ENCODE data around the gene OSBPL10. TPM values are rescaled to one million over a fixed set of nuclear protein-coding genes. Genes with fewer than 3 reads are reported as not detected.
A peak's percentile ranks its signal among the peaks of the same experiment; 100 is the strongest.

The OSBPL10 gene
- total RNA-seq, 2 experiments from 2014 or later: 65.7 to 170 TPM

GRCh38 chr3:31634476-31634875 is 346.6 kb downstream of the OSBPL10 start:
- no peak overlapping the region for H3K4me2 ChIP-seq (ENCODE audit: low read length)
- no peaks in the 10 kb centered on the region for H3K4me1 ChIP-seq (ENCODE audit: insufficient read depth, low read length, poor library complexity, severe bottlenecking)
- no peaks in the 10 kb centered on the region for H3K9me2 ChIP-seq (ENCODE audit: insufficient read depth, low read length)
- ChIA-PET POLR2A (interaction anchor here (0.6 to 3.2 kb wide), 2 partner anchors 9 to 32 kb away, joined by 3 to 12 read pairs; no protein-coding TSS in a partner anchor), CTCF (ENCODE audit: unreplicated experiment) (no interaction called here)
- no peaks in the 10 kb centered on the region for H3K9me3 ChIP-seq (ENCODE audit: low read length)
- no peak overlapping the region for H2AFZ ChIP-seq (ENCODE audit: low read length)
- no peak overlapping the region for H3K27ac ChIP-seq (ENCODE audit: low read depth, low read length, poor library complexity, severe bottlenecking)
- no TSS peak for BruUV-seq (replicated peaks)
- H3K4me3 ChIP-seq (ENCODE audit: low read depth, low read length, poor library complexity, severe bottlenecking): no peak overlapping the region
- peaks cover 90% of the 10 kb centered on the region for H3K36me3 ChIP-seq (ENCODE audit: insufficient read depth, low read length)
- intact Hi-C loops (cut with micrococcal nuclease; ENCODE audit: unreplicated experiment): no loop called here
- no peak for DNase-seq (ENCODE audit: low spot score)
- H3K79me2 ChIP-seq (ENCODE audit: insufficient read depth, low read depth, low read length): no peaks in the 10 kb centered on the region
- TF ChIP-seq CTCF (conservative IDR thresholded peaks at IDR 0.05; ENCODE audit: low read length) (no peak), EZH2phosphoT487 (IDR thresholded peaks at IDR 0.05; ENCODE audit: borderline replicate concordance, low read depth, low read length) (no peak)
- no peaks in the 10 kb centered on the region for H4K20me1 ChIP-seq (ENCODE audit: insufficient read depth, low read length)

GRCh38 chr3:31629054-31629453 is 352.0 kb downstream of the OSBPL10 start:
- Histone ChIP-seq H3K36me3 (ENCODE audit: insufficient read depth, low read length) (peaks cover 96% of the 10 kb centered on the region), H3K4me2 (ENCODE audit: low read length) (peak overlapping the region; percentile 1; the same call in 1 of the 2 replicates), H3K4me1 (ENCODE audit: insufficient read depth, low read length, poor library complexity, severe bottlenecking) (peaks cover 14% of the 10 kb centered on the region), H3K4me3 (ENCODE audit: low read depth, low read length, poor library complexity, severe bottlenecking) (no peak overlapping the region), H3K9me3 (ENCODE audit: low read length) (no peaks in the 10 kb centered on the region), H2AFZ (ENCODE audit: low read length) (no peak overlapping the region), H3K27ac (ENCODE audit: low read depth, low read length, poor library complexity, severe bottlenecking) (no peak overlapping the region), H4K20me1 (ENCODE audit: insufficient read depth, low read length) (no peaks in the 10 kb centered on the region), H3K9me2 (ENCODE audit: insufficient read depth, low read length) (no peaks in the 10 kb centered on the region), H3K79me2 (ENCODE audit: insufficient read depth, low read depth, low read length) (no peaks in the 10 kb centered on the region)
- TF ChIP-seq CTCF (conservative IDR thresholded peaks at IDR 0.05; ENCODE audit: low read length) (no peak), EZH2phosphoT487 (IDR thresholded peaks at IDR 0.05; ENCODE audit: borderline replicate concordance, low read depth, low read length) (no peak)
- peak; percentile 17 for DNase-seq (ENCODE audit: low spot score)
- BruUV-seq (replicated peaks): no TSS peak
- intact Hi-C loops (cut with micrococcal nuclease; ENCODE audit: unreplicated experiment): no loop called here
- POLR2A ChIA-PET: interaction anchor here (0.7 to 1.3 kb wide), 2 partner anchors 9 to 104 kb away, joined by 3 to 7 read pairs; no protein-coding TSS in a partner anchor
- CTCF ChIA-PET (ENCODE audit: unreplicated experiment): no interaction called here

- Histone ChIP-seq H3K9me2 (ENCODE audit: insufficient read depth, low read length) (no peaks in the 10 kb centered on the region), H4K20me1 (ENCODE audit: insufficient read depth, low read length) (no peaks in the 10 kb centered on the region), H3K9me3 (ENCODE audit: low read length) (no peaks in the 10 kb centered on the region), H3K4me3 (ENCODE audit: low read depth, low read length, poor library complexity, severe bottlenecking) (no peak overlapping the region), H3K27ac (ENCODE audit: low read depth, low read length, poor library complexity, severe bottlenecking) (no peak overlapping the region), H3K4me1 (ENCODE audit: insufficient read depth, low read length, poor library complexity, severe bottlenecking) (peaks cover 14% of the 10 kb centered on the region), H3K79me2 (ENCODE audit: insufficient read depth, low read depth, low read length) (no peaks in the 10 kb centered on the region; the same call in 1 of the 2 replicates), H3K36me3 (ENCODE audit: insufficient read depth, low read length) (peaks cover 99% of the 10 kb centered on the region), H3K4me2 (ENCODE audit: low read length) (no peak overlapping the region), H2AFZ (ENCODE audit: low read length) (no peak overlapping the region)
- BruUV-seq (replicated peaks): no TSS peak
- no peak for DNase-seq (ENCODE audit: low spot score)
- intact Hi-C loops (cut with micrococcal nuclease; ENCODE audit: unreplicated experiment): no loop called here
- CTCF ChIA-PET (ENCODE audit: unreplicated experiment): no interaction called here
- TF ChIP-seq CTCF (conservative IDR thresholded peaks at IDR 0.05; ENCODE audit: low read length) (no peak), EZH2phosphoT487 (IDR thresholded peaks at IDR 0.05; ENCODE audit: borderline replicate concordance, low read depth, low read length) (no peak)
- POLR2A ChIA-PET: interaction anchor here (0.6 to 2.2 kb wide), 7 partner anchors 11 to 44 kb away, joined by 3 to 12 read pairs (median 5); no protein-coding TSS in a partner anchor
Measured at GRCh38 chr3:31625358-31625757, 355.7 kb downstream of the OSBPL10 start.
